HG03159 (cell line): Measurements from ENCODE around the gene ABCA1.
"Not testable (repeated sequence)": the region's sequence is repeated elsewhere in the genome, so short reads cannot be mapped to it uniquely, and the experiment has no call there.

Experiments used
- ATAC-seq: cut with Tn5 transposase; IDR thresholded peaks from one replicate; pipeline ENCODE4 v1.9.1; 2021; ENCODE audit warnings: mild to moderate bottlenecking, moderate library complexity; ENCODE audit not compliant: unreplicated experiment

Gene ABCA1

DNA sequence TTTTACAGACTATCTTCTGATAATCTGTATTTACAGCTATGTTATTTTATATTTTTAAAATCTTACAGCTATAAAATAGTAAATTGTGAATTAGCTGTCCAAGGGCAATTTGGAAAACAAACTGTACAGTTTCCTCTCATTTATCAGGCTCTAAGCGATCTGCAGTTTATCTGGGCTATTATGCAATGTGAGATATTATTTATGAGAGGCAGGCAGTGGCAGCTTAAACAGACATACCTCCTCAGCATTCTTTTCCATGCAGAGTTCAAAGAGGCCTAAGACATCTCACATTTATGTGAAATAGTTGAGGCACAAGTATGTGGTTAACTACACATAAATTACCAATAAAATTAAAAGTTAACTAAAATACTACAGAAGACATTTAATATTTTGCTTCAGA is 153.8 kb downstream of the ABCA1 start:
- no peak for ATAC-seq

DNA sequence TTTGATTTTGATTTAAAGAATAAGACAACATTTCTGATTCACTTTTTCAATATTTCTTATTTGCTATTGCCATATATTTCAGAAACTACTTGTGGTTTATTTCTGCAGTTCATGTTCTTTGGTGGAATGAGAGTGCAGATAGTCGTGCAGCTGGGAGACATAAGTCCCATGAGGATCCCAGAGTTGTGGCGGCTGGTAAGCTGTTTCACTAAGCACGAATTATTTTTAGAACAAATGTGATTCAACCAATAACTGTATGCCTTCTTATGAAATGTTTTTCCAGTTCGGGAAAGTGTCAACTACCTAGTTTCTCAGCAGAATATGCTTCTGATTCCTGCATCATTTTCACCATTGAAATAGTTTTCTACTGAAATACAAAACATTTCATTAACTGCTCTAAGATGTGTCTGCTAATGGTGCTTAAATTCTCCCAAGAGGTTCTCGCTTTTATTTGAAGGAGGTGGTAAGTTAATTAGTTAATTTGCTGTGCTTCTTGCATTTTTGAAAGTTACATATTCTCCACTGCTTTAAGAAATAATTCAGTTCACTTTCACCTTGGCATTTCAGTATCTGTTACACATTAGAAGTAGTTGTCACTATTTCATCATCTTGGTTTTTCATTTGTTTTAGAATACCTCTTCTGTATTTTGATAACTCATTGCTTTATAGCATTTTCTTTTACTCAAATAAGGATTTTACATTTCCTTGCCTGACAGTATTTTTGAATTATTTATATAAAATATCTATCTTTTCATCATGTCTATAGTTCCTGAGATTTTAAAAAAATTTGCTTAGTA is 155.0 kb downstream of the ABCA1 start:
- ATAC-seq = no peak

DNA sequence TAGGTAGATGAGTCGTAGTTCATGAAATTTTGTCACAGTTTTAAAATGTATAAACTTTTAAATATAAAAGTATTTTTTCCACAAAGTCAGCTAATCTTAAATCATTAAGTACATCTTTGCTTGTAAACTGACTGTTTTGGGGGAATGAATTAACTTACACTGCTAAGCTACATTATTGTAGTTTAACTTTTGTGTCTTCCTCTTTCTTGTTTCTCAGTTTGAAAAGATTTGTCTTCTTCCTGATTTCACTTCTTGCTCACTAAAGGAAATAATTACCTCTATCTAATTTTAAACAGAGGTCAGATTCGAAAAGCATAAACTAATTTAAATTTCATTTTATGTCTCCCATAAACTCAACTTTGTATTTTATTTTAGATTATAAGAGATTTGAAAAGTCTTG is 158.3 kb downstream of the ABCA1 start:
- ATAC-seq = peak; percentile 43

DNA sequence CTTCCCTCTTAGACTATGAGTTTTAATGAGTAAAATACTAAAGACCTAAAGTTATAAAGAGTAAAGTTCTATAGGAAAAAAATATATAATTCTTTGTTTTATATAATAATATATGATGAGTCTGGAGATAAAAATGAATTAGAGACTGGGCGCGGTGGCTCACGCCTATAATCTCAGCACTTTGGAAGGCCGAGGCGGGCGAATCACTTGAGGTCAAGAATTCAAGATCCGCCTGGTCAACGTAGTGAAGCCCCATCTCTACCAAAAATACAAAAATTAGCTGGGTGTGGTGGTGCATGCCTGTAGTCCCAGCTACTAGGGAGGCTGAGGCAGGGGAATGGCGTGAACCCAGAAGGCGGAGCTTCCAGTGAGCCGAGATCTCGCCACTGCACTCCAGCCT is 158.9 kb downstream of the ABCA1 start:
- ATAC-seq = not testable (repeated sequence)

DNA sequence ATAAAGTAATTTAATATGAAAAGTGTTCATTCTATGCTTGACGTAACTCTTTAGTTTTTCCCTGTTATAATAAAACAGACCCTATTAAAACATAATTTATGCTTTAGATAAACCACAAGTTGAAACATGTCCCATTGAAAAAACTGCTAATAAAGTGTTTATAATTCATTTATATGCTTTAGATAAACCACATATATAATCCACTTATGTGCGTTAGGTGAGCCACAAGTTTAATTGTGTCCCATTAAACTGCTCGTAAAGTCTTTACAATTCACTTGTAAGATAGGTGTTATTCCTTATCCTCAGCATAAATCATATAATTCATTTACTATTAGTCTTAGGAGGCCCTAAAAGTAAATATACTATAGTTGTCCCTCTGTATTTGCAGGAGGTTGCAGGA is 160.4 kb downstream of the ABCA1 start:
- ATAC-seq = no peak

DNA sequence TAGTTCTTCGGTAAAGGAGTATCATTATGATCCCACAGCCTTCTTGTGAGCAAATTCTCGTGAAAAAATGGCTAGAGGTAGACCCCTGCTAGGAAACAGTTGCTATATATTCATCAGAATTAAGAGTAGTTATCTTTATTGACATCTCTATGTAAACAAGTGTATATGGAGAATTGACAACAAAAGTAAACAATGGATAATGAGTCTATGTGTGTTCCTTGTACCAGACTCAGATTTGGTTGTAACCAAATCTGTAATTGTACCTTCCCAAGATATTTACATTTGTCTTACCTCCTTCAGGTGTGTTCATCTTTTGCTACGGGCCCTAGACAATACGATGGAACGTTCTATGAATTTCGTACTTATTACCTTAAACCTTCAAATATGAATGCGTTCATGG is 161.9 kb downstream of the ABCA1 start:
- ATAC-seq = no peak

DNA sequence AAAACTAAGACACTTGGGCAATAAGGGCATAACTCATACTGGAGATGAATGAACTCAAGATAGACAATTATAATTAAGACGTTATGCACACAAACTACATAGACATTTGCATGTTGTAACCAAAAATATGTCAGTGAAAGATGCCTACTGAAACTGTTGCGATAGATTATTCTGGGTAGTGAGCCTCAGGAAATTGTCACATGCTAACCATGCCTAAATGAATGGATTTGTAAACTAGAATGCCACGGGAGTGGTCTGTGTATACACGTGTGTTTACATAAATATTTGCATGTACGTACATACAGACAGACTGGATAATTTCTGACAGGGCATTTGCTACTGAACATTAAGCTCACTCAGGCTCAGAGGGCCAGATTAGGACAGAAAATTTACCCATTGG is 162.8 kb downstream of the ABCA1 start:
- ATAC-seq = peak; percentile 44

DNA sequence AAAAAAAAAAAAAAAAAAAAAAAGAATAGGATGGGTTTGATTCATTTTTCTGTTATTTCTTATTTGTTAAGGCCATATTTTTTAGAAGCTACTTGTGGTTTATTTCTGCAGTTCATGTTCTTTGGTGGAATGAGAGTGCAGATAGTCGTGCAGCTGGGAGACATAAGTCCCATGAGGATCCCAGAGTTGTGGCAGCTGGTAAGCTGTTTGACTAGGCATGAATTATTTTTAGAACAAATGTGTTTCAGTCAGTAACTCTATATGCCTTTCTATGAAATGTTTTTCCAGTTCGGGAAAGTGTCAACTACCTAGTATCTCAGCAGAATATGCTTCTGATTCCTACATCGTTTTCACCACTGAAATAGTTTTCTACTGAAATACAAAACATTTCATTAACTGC is 169.0 kb downstream of the ABCA1 start:
- no peak for ATAC-seq

DNA sequence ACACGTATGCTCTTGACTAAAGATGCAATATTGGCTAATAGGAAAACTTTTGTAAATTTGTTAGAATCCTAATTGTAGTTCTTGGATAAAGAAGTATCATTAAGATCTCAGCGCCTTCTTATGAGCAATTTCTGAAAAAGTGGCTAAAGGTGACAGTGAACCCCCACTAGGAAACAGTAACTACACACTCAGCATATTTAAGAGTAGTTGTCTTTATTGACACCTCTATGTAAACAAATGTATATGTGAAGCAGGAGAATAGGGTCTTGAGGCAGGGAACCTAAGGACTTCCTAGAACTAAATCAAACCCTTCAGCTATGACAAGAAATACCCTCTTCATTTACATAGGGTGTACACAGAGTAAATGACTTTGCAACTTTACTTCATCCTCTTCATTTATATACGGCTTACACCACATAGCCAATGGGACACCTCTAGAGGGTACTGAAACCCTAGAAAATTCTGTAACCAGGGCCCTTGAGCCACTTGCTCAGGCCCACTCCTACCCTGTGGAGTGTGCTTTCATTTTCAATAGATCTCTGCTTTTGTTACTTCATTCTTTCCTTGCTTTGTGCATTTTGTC is 177.7 kb downstream of the ABCA1 start:
- ATAC-seq = peak; percentile 12

DNA sequence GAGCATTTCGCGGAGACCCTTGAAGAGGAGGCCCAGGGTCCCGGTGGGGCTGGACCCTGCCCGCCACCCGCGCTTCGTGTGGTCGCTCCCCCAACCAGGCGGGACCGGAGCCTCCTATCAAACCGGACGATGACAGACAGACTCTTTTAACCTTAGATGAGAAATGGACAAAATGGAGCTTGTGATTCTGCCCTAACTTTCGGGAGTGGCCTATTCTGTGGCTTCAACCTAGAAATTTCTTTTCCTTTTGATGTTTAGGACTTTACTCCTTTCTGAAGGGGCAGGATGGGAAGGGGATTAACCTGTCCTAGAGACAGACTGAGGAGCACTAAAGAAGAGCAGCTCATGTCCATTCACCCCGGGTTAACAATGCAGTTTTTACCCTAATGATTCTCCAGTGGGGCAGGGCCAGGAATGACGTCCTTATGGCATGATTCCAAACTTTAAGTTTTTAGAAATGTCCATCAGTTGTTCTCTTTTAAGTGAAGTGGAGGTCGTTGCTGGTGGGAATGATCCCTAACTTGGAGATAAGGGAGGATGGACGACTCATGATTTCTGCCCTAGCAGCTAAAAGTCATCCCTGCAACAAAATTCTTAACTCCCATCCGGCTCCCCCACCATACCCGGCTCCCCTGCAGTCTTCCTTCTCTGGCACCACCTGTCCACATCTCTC is 179.5 kb downstream of the ABCA1 start:
- peak; percentile 0 for ATAC-seq

DNA sequence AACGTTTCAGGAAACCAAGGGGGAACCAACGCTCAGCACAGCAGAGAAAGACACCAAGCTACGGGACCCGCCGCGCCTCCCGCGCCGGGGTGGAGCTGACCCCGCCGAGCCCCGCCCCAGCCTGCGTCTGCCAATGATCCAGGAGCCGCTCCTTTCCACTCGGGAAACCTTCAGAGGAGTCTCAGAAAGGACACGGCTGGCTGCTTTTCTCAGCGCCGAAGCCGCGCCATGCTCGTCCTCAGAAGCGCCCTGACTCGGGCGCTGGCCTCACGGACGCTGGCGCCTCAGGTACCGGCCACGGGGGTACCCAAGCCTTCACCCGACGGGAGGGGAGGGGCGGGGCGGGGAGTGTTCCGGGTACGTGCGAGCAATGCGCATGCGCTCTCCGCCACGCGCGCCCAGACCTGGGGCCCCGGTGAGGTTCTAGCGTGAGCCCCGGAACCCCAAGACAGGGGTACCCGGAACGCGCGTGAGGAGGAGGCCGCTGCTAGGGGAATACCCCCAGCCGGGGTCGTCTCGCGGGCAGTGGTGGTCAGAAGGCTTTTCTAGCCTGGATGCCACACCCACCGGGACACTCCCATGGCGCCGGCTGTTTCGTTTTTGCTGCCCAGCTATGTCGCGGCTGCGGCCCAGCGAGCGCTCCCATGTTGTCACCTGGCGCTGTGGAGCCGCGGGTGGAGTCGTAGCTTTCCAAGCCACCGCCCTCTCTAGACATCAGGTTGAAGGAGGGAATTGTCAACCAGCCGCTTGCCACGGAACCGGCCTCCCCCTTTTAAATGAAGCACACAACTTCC is 180.2 kb downstream of the ABCA1 start, which contains the start of gene NIPSNAP3A:
NIPSNAP3A (plus strand) TSS at position 119 of the 794 bp plus-strand sequence; CDS start at position 229, 110 bp downstream.
- peak; percentile 86 for ATAC-seq

DNA sequence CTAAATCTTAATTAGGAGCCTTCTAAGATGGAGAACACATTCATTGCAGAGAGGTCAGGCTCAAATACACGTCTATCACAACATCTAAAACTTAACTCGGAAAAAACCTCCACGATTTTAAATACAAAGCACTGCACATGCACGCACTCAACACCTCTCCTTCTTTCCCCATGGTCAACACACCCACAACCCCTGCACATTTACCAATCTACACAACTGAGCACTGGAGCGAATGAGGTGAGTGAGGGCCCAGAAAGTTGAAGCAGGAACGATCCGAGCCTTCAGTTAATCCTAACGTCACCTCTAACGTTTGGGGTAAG is 180.8 kb downstream of the ABCA1 start:
- ATAC-seq = peak; percentile 30

DNA sequence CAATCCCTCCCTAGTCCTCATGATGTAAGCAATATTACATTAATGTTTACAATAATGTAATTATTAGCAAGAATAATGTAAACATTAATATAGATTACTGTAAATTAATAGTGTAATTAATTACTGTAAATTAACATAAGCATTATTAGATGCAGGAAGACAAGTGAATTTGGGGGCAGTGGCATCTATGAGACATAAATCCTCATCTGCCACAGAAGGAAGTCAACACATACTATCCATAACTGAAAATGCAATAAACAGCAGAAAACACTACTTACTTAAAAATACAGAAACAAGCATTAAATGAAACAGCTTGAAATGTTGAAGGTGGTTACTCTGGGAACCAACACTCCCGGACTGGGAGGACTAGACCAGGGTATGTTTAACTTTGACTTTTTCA is 181.2 kb downstream of the ABCA1 start:
- ATAC-seq = no peak

DNA sequence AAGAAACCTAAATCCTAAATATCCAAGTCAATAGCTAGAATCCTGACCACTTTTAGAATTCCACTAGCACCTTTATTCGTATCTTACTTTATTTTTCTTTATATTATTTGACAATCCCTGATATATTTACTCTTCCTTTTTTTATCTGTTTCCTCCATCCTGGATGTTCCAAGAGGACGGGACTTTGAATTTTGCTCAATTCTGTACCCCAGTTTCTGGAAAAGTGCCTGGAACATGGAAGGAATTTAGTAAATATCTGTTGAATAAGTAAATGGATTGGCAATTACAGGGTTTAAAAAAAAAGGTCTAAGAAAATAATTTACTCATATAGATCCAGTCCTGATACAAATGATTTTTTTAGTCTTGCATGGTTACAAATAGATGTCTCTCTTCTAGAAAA is 181.7 kb downstream of the ABCA1 start:
- no peak for ATAC-seq

DNA sequence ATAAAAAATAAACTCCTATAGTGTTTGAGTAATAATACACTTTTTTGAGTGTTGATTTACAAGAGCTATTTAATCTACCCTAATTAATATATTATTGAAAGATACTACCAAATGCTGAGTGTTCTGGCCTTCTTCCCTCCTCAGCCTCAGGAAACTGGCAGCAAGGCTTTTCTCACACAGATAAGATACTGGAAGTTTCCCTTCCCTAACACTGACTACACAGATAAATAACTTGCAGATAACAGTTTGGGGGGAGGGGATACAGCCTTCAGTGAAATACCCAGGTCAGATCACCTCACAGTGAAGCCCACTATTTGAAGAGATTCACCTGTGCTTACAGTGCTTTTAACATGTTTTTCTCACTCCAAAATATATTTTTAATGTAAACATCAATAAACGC is 182.1 kb downstream of the ABCA1 start:
- ATAC-seq = no peak

DNA sequence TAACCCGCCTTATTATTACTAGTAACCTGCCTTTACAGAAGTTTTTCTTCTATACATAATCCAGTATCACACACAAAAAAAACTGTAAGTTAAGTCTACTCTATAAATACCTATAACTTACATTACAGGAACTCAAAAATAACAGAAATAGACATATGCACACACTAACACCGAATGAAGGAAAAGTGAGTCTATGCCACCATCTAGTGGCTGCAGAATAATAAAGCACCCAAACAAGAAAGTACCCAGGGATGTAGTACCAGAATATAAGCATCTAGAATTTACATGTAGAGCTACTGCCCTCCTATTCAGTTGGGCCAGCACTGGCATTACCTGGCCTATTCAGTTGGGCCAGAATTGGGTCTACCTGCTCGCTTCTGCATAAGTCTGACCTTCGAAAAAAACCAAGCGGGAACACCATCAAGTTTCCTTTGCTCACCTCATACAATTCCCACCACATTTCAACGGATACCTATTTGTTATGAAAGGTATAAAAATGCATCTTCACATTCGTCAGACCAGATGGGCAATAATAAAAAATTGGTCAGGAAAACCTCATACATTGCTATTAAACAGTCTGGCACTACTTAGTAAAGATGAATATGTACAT is 184.5 kb downstream of the ABCA1 start:
- peak; percentile 42 for ATAC-seq

DNA sequence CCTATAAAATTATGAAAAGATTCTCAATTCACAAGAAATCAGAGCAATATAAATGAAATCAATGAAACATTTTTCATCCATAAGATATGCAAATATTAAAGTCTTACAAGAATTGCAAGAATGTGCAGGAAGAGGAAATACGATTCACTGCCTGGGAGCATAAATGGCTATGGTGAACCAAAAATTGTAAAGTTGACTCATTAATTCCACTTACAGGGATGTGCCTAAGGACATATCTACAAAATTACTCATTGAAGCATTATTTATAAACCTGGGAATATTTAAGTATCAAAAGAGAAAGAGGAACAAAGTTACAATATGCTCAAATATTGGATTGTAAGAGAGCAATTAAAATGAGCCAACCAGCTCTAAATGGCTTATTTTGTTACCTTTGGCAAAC is 187.3 kb downstream of the ABCA1 start:
- no peak for ATAC-seq

DNA sequence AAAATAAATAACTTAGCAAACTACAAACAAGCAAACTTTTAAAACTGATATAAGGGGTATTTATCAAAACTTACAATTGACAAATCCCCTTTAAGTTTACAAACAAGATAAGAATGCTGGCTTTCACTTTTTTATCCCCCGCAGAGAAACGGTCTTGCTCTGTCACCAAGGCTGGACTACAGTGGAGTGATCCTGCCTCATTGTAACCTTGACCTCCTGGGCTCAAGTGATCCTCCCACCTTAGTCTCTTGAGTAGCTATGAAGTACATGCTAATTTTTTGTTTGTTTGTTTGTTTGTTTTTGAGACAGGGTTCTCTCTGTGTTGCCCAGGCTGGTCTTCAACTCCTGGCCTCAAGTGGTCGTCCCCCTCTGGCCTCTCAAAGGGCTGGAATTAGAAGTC is 189.5 kb downstream of the ABCA1 start:
- ATAC-seq = no peak
